Gastrocnemius medialis (tissue), 4 donors: ENCODE measurements around the gene TBC1D10A. TPM values are rescaled to one million over a fixed set of nuclear protein-coding genes. Genes with fewer than 3 reads are reported as not detected.
"Not testable (repeated sequence)": the region's sequence is repeated elsewhere in the genome, so short reads cannot be mapped to it uniquely, and the experiment has no call there.

Source experiments
- ATAC-seq, 2 donors: fragments of 150-250 bp; one replicate each; pipeline ENCODE4 v1.9.1; 2016
- DNase-seq, 2 donors: peaks; one replicate each; pipeline ENCODE4 v3.0.0-alpha.2; 2019
- H3K27ac ChIP-seq, 4 donors: fragments of 200-600 bp; sonication (generic); 1 replicate in 1 of 4; 2 replicates in 3 of 4; pipeline ENCODE4 v1.5.1; 2016 to 2018; ENCODE audit warnings: mild to moderate bottlenecking in 2 of 4, moderate library complexity in 1 of 4
- H3K27me3 ChIP-seq, 3 donors: fragments of 200-600 bp; sonication (generic) in 2 of 3; 1 replicate in 1 of 3; 2 replicates in 2 of 3; pipeline versions ENCODE4 v1.5.1 to v1.6.0; 2016 to 2019; ENCODE audit warnings: mild to moderate bottlenecking in 1 of 3, moderate library complexity in 1 of 3
- H3K36me3 ChIP-seq, 2 donors: fragments of 200-600 bp; sonication (generic) in 1 of 2; one replicate each; pipeline ENCODE4 v1.5.1; 2017 to 2018
- H3K4me1 ChIP-seq, 2 donors: fragments of 200-600 bp; sonication (generic) in 1 of 2; one replicate each; pipeline ENCODE4 v1.5.1; 2016 to 2017; ENCODE audit warnings: mild to moderate bottlenecking in 2 of 2
- H3K4me3 ChIP-seq, 4 donors: fragments of 200-600 bp; sonication (generic) in 3 of 4; 1 replicate in 1 of 4; 2 replicates in 3 of 4; pipeline ENCODE4 v1.5.1; 2016 to 2019; ENCODE audit warnings: mild to moderate bottlenecking in 2 of 4
- H3K9me3 ChIP-seq, 3 donors: fragments of 200-600 bp; sonication (generic) in 2 of 3; 1 replicate in 1 of 3; 2 replicates in 2 of 3; pipeline ENCODE4 v1.5.1; 2016 to 2019
- CTCF ChIP-seq, 5 experiments: fragments of 450-650 bp in 3 of 5; fragments of 200-600 bp in 2 of 5; sonication (generic) in 2 of 5; IDR thresholded peaks in 4 of 5; conservative IDR thresholded peaks in 1 of 5; 1 replicate in 4 of 5; 2 replicates in 1 of 5; pipeline ENCODE4 v1.5.1; 2016 to 2019; ENCODE audit warnings: antibody characterized with exemption in 5 of 5, mild to moderate bottlenecking in 3 of 5, moderate library complexity in 3 of 5
- POLR2A ChIP-seq, 2 donors: fragments of 450-650 bp; IDR thresholded peaks; one replicate each; pipeline ENCODE4 v1.6.1; 2017; ENCODE audit warnings: antibody characterized with exemption in 2 of 2, mild to moderate bottlenecking in 2 of 2, moderate library complexity in 2 of 2
- in situ Hi-C, 4 donors: fragments of 200-750 bp; cut with MboI; loops; one replicate each; pipeline versions ENCODE4 v1.15.0 to v1.8.0; 2017; ENCODE audit warnings: low sequenced_read_pairs in 4 of 4
- intact Hi-C: fragments of 100-400 bp; cut with DNase I; formaldehyde crosslinking; loops from one replicate; pipeline ENCODE4 v1.15.1; 2023; ENCODE audit warnings: low total_unique reads
- total RNA-seq, 4 donors: library from RNA; depleted of rRNA; stranded (reverse); fragments of >200 nt; gene quantifications; one replicate each; pipeline versions ENCODE4 v1.1.0 to v1.2.3, GENCODE V29; 2016

Gene TBC1D10A
- total RNA-seq, 4 donors from 2014 or later = 4.1 to 9.6 (median 6.2) TPM

- Histone ChIP-seq H3K36me3 (peaks cover 3 to 100% of the 10 kb centered on the region in 2 donors), H3K4me3 (no peak overlapping the region), H3K27me3 (no peaks in the 10 kb centered on the region), H3K4me1 (peaks cover 28 to 38% of the 10 kb centered on the region in 2 donors), H3K9me3 (no peaks in the 10 kb centered on the region), H3K27ac (peak overlapping the region in 3 of 4 donors; percentile 34 to 70 (median 48))
- TF ChIP-seq POLR2A (IDR thresholded peaks at IDR 0.05) (no peak), CTCF (IDR thresholded peaks at IDR 0.05 in 4 of 5, conservative IDR thresholded peaks at IDR 0.05 in 1 of 5) (no peak)
- intact Hi-C loops (no loop called here), in situ Hi-C loops (no loop called here)
- peak; percentile 44 to 70 for ATAC-seq
- peak; percentile 24 to 86 for DNase-seq
Observed at GRCh38 chr22:30340911-30341685, 14.4 kb upstream of the TBC1D10A start.

DNA sequence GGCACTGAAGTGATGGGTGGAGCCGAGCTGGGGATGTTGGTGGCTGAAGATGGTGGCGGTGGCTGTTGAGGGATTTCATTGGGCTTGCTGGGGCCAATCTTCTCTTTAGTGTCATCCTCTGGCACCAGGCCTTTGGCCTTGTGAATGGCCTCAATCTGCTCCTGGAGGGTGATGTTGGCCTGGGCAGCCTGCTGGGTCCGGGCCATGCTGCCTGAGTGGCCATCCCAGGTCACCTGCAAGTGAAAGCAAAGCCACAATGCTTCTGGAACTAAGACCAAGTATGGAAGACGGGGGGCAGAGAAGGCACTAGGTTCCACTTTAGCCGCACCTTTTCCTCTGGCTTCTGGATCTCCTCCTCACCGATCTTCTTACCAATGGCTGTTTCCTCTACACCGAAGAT, 12.1 kb upstream of the TBC1D10A start:
- intact Hi-C loops = no loop called here
- in situ Hi-C loops = no loop called here
- H3K27ac ChIP-seq = peak overlapping the region in 1 of 4 donors; percentile 74

DNA sequence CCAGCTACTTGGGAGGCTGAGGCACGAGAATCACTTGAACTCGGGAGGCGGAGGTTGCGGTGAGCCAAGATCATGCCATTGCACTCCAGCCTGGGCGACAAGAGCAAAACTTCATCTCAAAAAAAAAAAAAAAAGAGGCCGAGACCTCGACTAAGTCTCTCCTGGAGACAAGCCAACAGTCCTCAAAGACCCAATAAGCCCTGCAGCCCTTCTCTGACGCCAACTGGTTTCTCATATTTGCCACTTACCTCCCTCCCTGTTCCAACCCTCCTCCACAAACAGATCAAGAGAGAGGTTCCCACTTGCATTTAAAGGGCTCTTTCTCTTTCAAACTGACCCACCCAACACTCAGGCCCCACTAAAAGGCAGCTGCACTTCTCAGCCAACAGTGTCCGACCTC, 11.6 kb upstream of the TBC1D10A start:
- in situ Hi-C loops, H3K4me3 ChIP-seq, DNase-seq: not testable (repeated sequence)

More for the DNA sequence above, 12.1 kb upstream of the TBC1D10A start:
- peaks cover 6 to 100% of the 10 kb centered on the region in 2 donors for H3K36me3 ChIP-seq
- H3K27me3 ChIP-seq = no peaks in the 10 kb centered on the region
- ATAC-seq (no peak), DNase-seq (peak in 1 of 2 donors; percentile 30)
- no peaks in the 10 kb centered on the region for H3K9me3 ChIP-seq
- peaks cover 28 to 38% of the 10 kb centered on the region in 2 donors for H3K4me1 ChIP-seq
- no peak for TF ChIP-seq CTCF (IDR thresholded peaks at IDR 0.05 in 4 of 5, conservative IDR thresholded peaks at IDR 0.05 in 1 of 5)
- no peak for TF ChIP-seq POLR2A (IDR thresholded peaks at IDR 0.05)
- H3K4me3 ChIP-seq = no peak overlapping the region

GRCh38 chr22:30337461-30337778, 10.7 kb upstream of the TBC1D10A start:
- no peaks in the 10 kb centered on the region for H3K27me3 ChIP-seq
- H3K9me3 ChIP-seq = no peaks in the 10 kb centered on the region
- peak overlapping the region in 2 of 4 donors; percentile 55 to 74 for H3K27ac ChIP-seq
- in situ Hi-C loops = no loop called here
- no peak for TF ChIP-seq POLR2A (IDR thresholded peaks at IDR 0.05)
- TF ChIP-seq CTCF (IDR thresholded peaks at IDR 0.05 in 4 of 5, conservative IDR thresholded peaks at IDR 0.05 in 1 of 5) = no peak
- H3K36me3 ChIP-seq = peaks cover 6 to 100% of the 10 kb centered on the region in 2 donors
- intact Hi-C loops = no loop called here
- DNase-seq (no peak), ATAC-seq (peak; percentile 46 to 47)
- no peak overlapping the region for H3K4me3 ChIP-seq
- peaks cover 28 to 38% of the 10 kb centered on the region in 2 donors for H3K4me1 ChIP-seq

More for the DNA sequence above, 11.6 kb upstream of the TBC1D10A start:
- Histone ChIP-seq H3K36me3 (peaks cover 6 to 100% of the 10 kb centered on the region in 2 donors), H3K27ac (peak overlapping the region in 1 of 4 donors; percentile 74), H3K4me1 (peaks cover 28 to 38% of the 10 kb centered on the region in 2 donors)
- ATAC-seq, H3K9me3 ChIP-seq, intact Hi-C loops, H3K27me3 ChIP-seq: not testable (repeated sequence)

DNA sequence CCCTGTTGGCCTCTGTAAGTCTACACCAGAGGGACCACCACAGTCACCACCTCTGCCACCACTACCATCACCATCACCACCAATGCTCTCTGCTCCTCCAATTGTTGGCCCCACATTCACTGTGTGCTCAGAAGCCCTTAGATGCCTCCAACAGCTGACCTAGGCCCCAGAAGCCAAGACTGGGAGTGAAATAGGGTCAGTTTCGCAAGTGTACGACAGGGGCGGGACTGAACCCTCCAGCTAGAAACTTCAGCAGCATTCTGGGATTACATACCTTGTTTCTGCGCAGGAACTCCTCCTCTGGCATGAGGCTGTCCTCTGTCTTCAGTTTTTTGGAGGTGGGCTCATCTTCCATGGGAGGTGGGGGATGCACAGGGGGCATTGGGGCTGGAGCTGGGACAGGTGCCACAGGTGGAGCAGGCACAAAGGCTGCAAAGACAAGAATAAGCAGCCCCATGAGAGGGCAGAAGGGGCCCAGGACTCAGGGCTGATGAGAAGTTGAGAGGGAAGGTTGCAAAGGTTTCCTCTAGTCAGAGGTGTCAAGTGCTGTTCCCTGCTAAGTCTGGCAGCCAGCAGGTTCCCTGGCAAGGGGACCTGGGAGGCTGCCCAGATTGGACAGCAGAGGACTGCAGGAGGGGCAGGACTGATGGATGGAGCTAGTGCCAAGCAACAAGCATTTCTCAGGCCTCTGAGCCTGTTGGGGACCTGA, 10.2 kb upstream of the TBC1D10A start:
- in situ Hi-C loops = no loop called here
- DNase-seq = peak; percentile 42 to 85

More for the DNA sequence above, 10.2 kb upstream of the TBC1D10A start:
- Histone ChIP-seq H3K9me3 (no peaks in the 10 kb centered on the region), H3K4me3 (no peak overlapping the region), H3K27me3 (no peaks in the 10 kb centered on the region), H3K27ac (peak overlapping the region; percentile 4 to 74 (median 36)), H3K36me3 (peaks cover 6 to 100% of the 10 kb centered on the region in 2 donors), H3K4me1 (peaks cover 24 to 36% of the 10 kb centered on the region in 2 donors)
- no peak for TF ChIP-seq POLR2A (IDR thresholded peaks at IDR 0.05)
- TF ChIP-seq CTCF (IDR thresholded peaks at IDR 0.05 in 4 of 5, conservative IDR thresholded peaks at IDR 0.05 in 1 of 5) = no peak
- peak; percentile 75 to 90 for ATAC-seq
- intact Hi-C loops = no loop called here
